H9 (cell line): Measurements from ENCODE around the gene CLN5. TPM values are rescaled to one million over a fixed set of nuclear protein-coding genes. Genes with fewer than 3 reads are reported as not detected.

Experiments
- DNase-seq: peaks from one replicate; pipeline ENCODE4 v3.0.0-alpha.2; 2017
- H2AFZ ChIP-seq: one replicate; pipeline ENCODE4 v1.6.1; 2013; ENCODE audit warnings: mild to moderate bottlenecking, low read length, control low read depth, moderate library complexity
- H2AK5ac ChIP-seq: 2 replicates; pipeline ENCODE4 v1.6.1; 2013; ENCODE audit warnings: low read length, control low read depth, mixed read lengths; ENCODE audit not compliant: insufficient read length
- H2BK120ac ChIP-seq: one replicate; pipeline ENCODE4 v1.6.1; 2013; ENCODE audit warnings: low read depth, mild to moderate bottlenecking, low read length, control low read depth, inconsistent platforms; ENCODE audit not compliant: poor library complexity, severe bottlenecking
- H2BK12ac ChIP-seq: 2 replicates; pipeline ENCODE4 v1.6.1; 2013; ENCODE audit warnings: low read length, control low read depth, mixed read lengths, low read depth; ENCODE audit not compliant: insufficient read length
- H2BK15ac ChIP-seq: 2 replicates; pipeline ENCODE4 v1.6.1; 2013; ENCODE audit warnings: low read depth, low read length, control low read depth
- H2BK20ac ChIP-seq: one replicate; pipeline ENCODE4 v1.6.1; 2013; ENCODE audit warnings: low read depth, mild to moderate bottlenecking, low read length, control low read depth, inconsistent platforms; ENCODE audit not compliant: poor library complexity, severe bottlenecking
- H2BK5ac ChIP-seq: 2 replicates; pipeline ENCODE4 v1.6.1; 2013; ENCODE audit warnings: low read length, control low read depth, mixed read lengths; ENCODE audit not compliant: insufficient read length
- H3K14ac ChIP-seq: 2 replicates; pipeline ENCODE4 v1.6.1; 2013; ENCODE audit warnings: low read length, control low read depth; ENCODE audit not compliant: insufficient read depth
- H3K18ac ChIP-seq: 2 replicates; pipeline ENCODE4 v1.6.1; 2013; ENCODE audit warnings: low read depth, mild to moderate bottlenecking, mixed read lengths, low read length, control low read depth; ENCODE audit not compliant: insufficient read length
- H3K23ac ChIP-seq: 2 replicates; pipeline ENCODE4 v1.6.1; 2013; ENCODE audit warnings: low read length, control low read depth, mixed read lengths, low read depth; ENCODE audit not compliant: insufficient read length
- H3K23me2 ChIP-seq: 2 replicates; pipeline ENCODE4 v1.6.1; 2013; ENCODE audit warnings: low read depth, mild to moderate bottlenecking, mixed read lengths, low read length, control low read depth; ENCODE audit not compliant: insufficient read length, poor library complexity, severe bottlenecking
- H3K27ac ChIP-seq: 2 replicates; pipeline ENCODE4 v1.5.1; 2013; ENCODE audit warnings: low read length, control low read depth, mixed read lengths, low read depth; ENCODE audit not compliant: insufficient read length
- H3K27me3 ChIP-seq: 2 replicates; pipeline ENCODE4 v1.6.1; 2013; ENCODE audit warnings: low read length, control low read depth, inconsistent platforms; ENCODE audit not compliant: insufficient read depth
- H3K4ac ChIP-seq: 2 replicates; pipeline ENCODE4 v1.6.1; 2013; ENCODE audit warnings: low read depth, mild to moderate bottlenecking, control low read depth, inconsistent platforms, low read length, moderate library complexity
- H3K4me1 ChIP-seq: 2 replicates; pipeline ENCODE4 v1.6.1; 2013; ENCODE audit warnings: low read length, control low read depth, inconsistent platforms; ENCODE audit not compliant: insufficient read depth
- H3K4me2 ChIP-seq: 2 replicates; pipeline ENCODE4 v1.6.1; 2013; ENCODE audit warnings: low read length, control low read depth, mixed read lengths; ENCODE audit not compliant: insufficient read length, insufficient read depth
- H3K56ac ChIP-seq: 2 replicates; pipeline ENCODE4 v1.6.1; 2013; ENCODE audit warnings: low read depth, mild to moderate bottlenecking, mixed read lengths, low read length, control low read depth; ENCODE audit not compliant: insufficient read length
- H3K79me1 ChIP-seq: 2 replicates; pipeline ENCODE4 v1.6.1; 2013; ENCODE audit warnings: low read depth, mild to moderate bottlenecking, moderate library complexity, low read length, control low read depth, inconsistent platforms; ENCODE audit not compliant: insufficient read depth, poor library complexity, severe bottlenecking
- H3K79me2 ChIP-seq: 2 replicates; pipeline ENCODE4 v1.6.1; 2013; ENCODE audit warnings: low read length, control low read depth, inconsistent platforms; ENCODE audit not compliant: insufficient read depth
- H3K9ac ChIP-seq: 2 replicates; pipeline ENCODE4 v1.6.1; 2013; ENCODE audit warnings: low read length, control low read depth, mixed read lengths; ENCODE audit not compliant: insufficient read length; ENCODE audit errors: extremely low read depth
- H3K9me3 ChIP-seq: one replicate; pipeline ENCODE4 v1.6.1; 2013; ENCODE audit warnings: low read depth, low read length, inconsistent platforms; ENCODE audit not compliant: control insufficient read depth
- H3T11ph ChIP-seq: one replicate; pipeline ENCODE4 v1.6.1; 2013; ENCODE audit warnings: mild to moderate bottlenecking, low read length, control low read depth, inconsistent platforms
- H4K20me1 ChIP-seq: one replicate; pipeline ENCODE4 v1.6.1; 2013; ENCODE audit not compliant: control insufficient read depth, insufficient read length, insufficient read depth
- H4K5ac ChIP-seq: 2 replicates; pipeline ENCODE4 v1.6.1; 2013; ENCODE audit warnings: low read depth, mild to moderate bottlenecking, mixed read lengths, low read length, control low read depth; ENCODE audit not compliant: insufficient read length
- H4K8ac ChIP-seq: replicated peaks from 2 replicates; pipeline ENCODE4 v1.6.1; 2013; ENCODE audit warnings: low read length, control low read depth, mixed read lengths, low read depth; ENCODE audit not compliant: insufficient read length
- H4K91ac ChIP-seq: 2 replicates; pipeline ENCODE4 v1.6.1; 2013; ENCODE audit warnings: low read depth, mild to moderate bottlenecking, moderate library complexity, mixed read lengths, low read length, control low read depth; ENCODE audit not compliant: insufficient read length
- H3K27ac Mint-ChIP-seq, 3 experiments: 2 replicates in 2 of 3; 3 replicates in 1 of 3; pipeline ENCODE4 v1.8.0; 2020 to 2021; ENCODE audit warnings: mixed read lengths in 3 of 3, mild to moderate bottlenecking in 1 of 3, moderate library complexity in 1 of 3
- H3K27me3 Mint-ChIP-seq: 2 replicates; pipeline ENCODE4 v1.8.0; 2021; ENCODE audit warnings: low read depth, mild to moderate bottlenecking, moderate library complexity, mixed read lengths
- H3K36me3 Mint-ChIP-seq, 3 experiments: 2 replicates in 2 of 3; 3 replicates in 1 of 3; pipeline ENCODE4 v1.8.0; 2020 to 2021; ENCODE audit warnings: low read depth in 3 of 3, mixed read lengths in 3 of 3; ENCODE audit not compliant: insufficient read depth in 1 of 3
- H3K4me1 Mint-ChIP-seq, 2 experiments: 2 replicates each; pipeline ENCODE4 v1.8.0; 2020; ENCODE audit warnings: mixed read lengths in 2 of 2
- H3K4me3 Mint-ChIP-seq, 2 experiments: 2 replicates in 1 of 2; 3 replicates in 1 of 2; pipeline ENCODE4 v1.8.0; 2020 to 2021; ENCODE audit warnings: mild to moderate bottlenecking in 2 of 2, mixed read lengths in 2 of 2, moderate library complexity in 1 of 2
- H3K9me3 Mint-ChIP-seq, 2 experiments: 2 replicates in 1 of 2; 3 replicates in 1 of 2; pipeline ENCODE4 v1.8.0; 2020; ENCODE audit warnings: mild to moderate bottlenecking in 2 of 2, mixed read lengths in 2 of 2, moderate library complexity in 1 of 2
- CTCF ChIP-seq: fragments of 200-600 bp; sonication (generic); conservative IDR thresholded peaks from 3 replicates; pipeline ENCODE4 v1.8.0; 2021; ENCODE audit warnings: antibody characterized with exemption, mild to moderate bottlenecking
- WGBS: extraction: QIAGEN DNeasy Blood & Tissue Kit; methylation state at CpG from one replicate; pipeline ENCODE4 v1.1.7; 2013; ENCODE audit warnings: missing lambda C conversion rate, low lambda C conversion rate, mixed read lengths; ENCODE audit not compliant: insufficient read length; ENCODE audit errors: extremely low coverage; 5-methylcytosine and 5-hydroxymethylcytosine counted together
- total RNA-seq: library from RNA; stranded (reverse); gene quantifications from 2 replicates; pipeline ENCODE4 v1.2.1, GENCODE V29; 2021

Gene CLN5
- total RNA-seq, 1 experiment from 2014 or later: 8.3 TPM

GRCh38 chr13:76953968-76954367 lies 37.9 kb upstream of the CLN5 start:
- DNase-seq: no peak
- Histone ChIP-seq H2BK15ac (no peak overlapping the region), H2BK5ac (no peak overlapping the region), H2BK20ac (no peak overlapping the region), H4K5ac (no peak overlapping the region), H2BK120ac (no peak overlapping the region), H3K27ac (no peak overlapping the region), H3K56ac (no peak overlapping the region), H3K23ac (no peak overlapping the region), H2AK5ac (no peak overlapping the region), H3K27me3 (no peaks in the 10 kb centered on the region), H4K20me1 (no peaks in the 10 kb centered on the region), H4K8ac (no peak overlapping the region), H3K4me2 (no peak overlapping the region), H3K79me2 (no peaks in the 10 kb centered on the region), H2BK12ac (no peak overlapping the region), H3T11ph (no peak overlapping the region), H3K18ac (no peak overlapping the region), H3K4ac (no peak overlapping the region), H3K14ac (no peak overlapping the region), H3K79me1 (no peaks in the 10 kb centered on the region), H3K9me3 (no peaks in the 10 kb centered on the region), H2AFZ (no peak overlapping the region), H3K9ac (no peak overlapping the region), H3K23me2 (no peaks in the 10 kb centered on the region), H3K4me1 (no peaks in the 10 kb centered on the region), H4K91ac (no peak overlapping the region)
- H3K4me1 Mint-ChIP-seq: no peaks in the 10 kb centered on the region
- peaks cover 2% of the 10 kb centered on the region; the same call in 1 of the 2 replicates for H3K27me3 Mint-ChIP-seq
- WGBS: no CpG with 5 or more reads among the region's 3 CpGs
- no peak overlapping the region for H3K27ac Mint-ChIP-seq
- TF ChIP-seq CTCF: no peak
- peaks cover 11 to 12% of the 10 kb centered on the region in 2 experiments for H3K9me3 Mint-ChIP-seq
- H3K36me3 Mint-ChIP-seq: peaks cover 0 to 8% (median 3%) of the 10 kb centered on the region in 3 experiments; a peak in 5 of 7 replicates
- H3K4me3 Mint-ChIP-seq: no peak overlapping the region
